Endothelial cell of umbilical vein (primary cell): ENCODE measurements around the gene RAP1GAP2. TPM values are rescaled to one million over a fixed set of nuclear protein-coding genes. Genes with fewer than 3 reads are reported as not detected.

Experiments
- BruUV-seq: library from RNA; stranded (reverse); fragments of 400-500 nt; replicated peaks from 2 replicates; lab custom pipeline; 2021; lab: Mats Ljungman, UMichigan
- CTCF ChIA-PET: fragments of 300-600, 350-600 bp; sonication (Branson Sonifier 250); formaldehyde crosslinking; loops from one replicate; lab custom pipeline; 2021; ENCODE audit warnings: antibody characterized with exemption, inconsistent platforms; lab: Charles Lee
- POLR2A ChIA-PET: fragments of 300-600, 350-600 bp; sonication (Branson Sonifier 250); formaldehyde crosslinking; loops from one replicate; lab custom pipeline; 2021; ENCODE audit warnings: antibody characterized with exemption, inconsistent platforms; lab: Charles Lee
- DNase-seq: peaks from one replicate; pipeline ENCODE4 v3.0.0-alpha.2; 2011; ENCODE audit warnings: low read depth, low spot score
- FAIRE-seq: peaks from 2 replicates; lab custom pipeline; 2011; peaks lifted over from hg19 to GRCh38; lab: Jason Lieb, UNC
- H2AFZ ChIP-seq: 2 replicates; pipeline ENCODE4 v1.6.0; 2012; ENCODE audit warnings: low read depth, low read length, control low read depth, inconsistent platforms
- H3K27ac ChIP-seq: 2 replicates; pipeline ENCODE4 v1.5.1; 2011; ENCODE audit warnings: low read depth, mild to moderate bottlenecking, control low read depth, low read length, moderate library complexity; ENCODE audit not compliant: insufficient read depth
- H3K27me3 ChIP-seq, 2 experiments: 2 replicates each; pipeline versions ENCODE4 v1.6.0 to v1.6.1; 2011; ENCODE audit warnings: low read length in 2 of 2, mixed read lengths in 1 of 2; ENCODE audit not compliant: control insufficient read depth in 2 of 2, insufficient read depth in 2 of 2
- H3K36me3 ChIP-seq, 2 experiments: 2 replicates in 1 of 2; 3 replicates in 1 of 2; pipeline ENCODE4 v1.5.1; 2011; ENCODE audit warnings: low read length in 2 of 2, mild to moderate bottlenecking in 1 of 2, moderate library complexity in 1 of 2; ENCODE audit not compliant: control insufficient read depth in 2 of 2, insufficient read depth in 2 of 2; ENCODE audit errors: extremely low read depth in 1 of 2
- H3K4me1 ChIP-seq: 3 replicates; pipeline ENCODE4 v1.5.1; 2011; ENCODE audit warnings: mild to moderate bottlenecking, low read length; ENCODE audit not compliant: control insufficient read depth, insufficient read depth; ENCODE audit errors: extremely low read depth
- H3K4me2 ChIP-seq: 2 replicates; pipeline ENCODE4 v1.6.1; 2011; ENCODE audit warnings: low read length, control low read depth, mixed read lengths; ENCODE audit not compliant: insufficient read depth
- H3K4me3 ChIP-seq, 3 experiments: fragments of 200-600 bp in 1 of 3; sonication (generic), shearing (Covaris generic) in 1 of 3; replicated peaks in 1 of 3; 2 replicates each; pipeline ENCODE4 v1.5.1; 2011 to 2016; ENCODE audit warnings: control low read depth in 3 of 3, low read length in 3 of 3, mild to moderate bottlenecking in 2 of 3, inconsistent platforms in 1 of 3, low read depth in 1 of 3, moderate library complexity in 1 of 3; ENCODE audit not compliant: insufficient read depth in 1 of 3
- H3K79me2 ChIP-seq: 2 replicates; pipeline ENCODE4 v1.6.0; 2012; ENCODE audit warnings: low read length, inconsistent platforms; ENCODE audit not compliant: control insufficient read depth, insufficient read depth
- H3K9ac ChIP-seq: replicated peaks from 2 replicates; pipeline ENCODE3; 2011; ENCODE audit warnings: low read length, control low read depth; ENCODE audit not compliant: insufficient read depth; ENCODE audit errors: extremely low read depth
- H3K9me1 ChIP-seq: replicated peaks from 3 replicates; pipeline ENCODE4 v1.6.0; 2011; ENCODE audit warnings: mild to moderate bottlenecking, low read length; ENCODE audit not compliant: control insufficient read depth, insufficient read depth; ENCODE audit errors: extremely low read depth
- H3K9me3 ChIP-seq: replicated peaks from 2 replicates; pipeline ENCODE4 v1.5.1; 2012; ENCODE audit warnings: low read length, inconsistent platforms; ENCODE audit not compliant: control insufficient read depth, insufficient read depth
- H4K20me1 ChIP-seq: replicated peaks from 2 replicates; pipeline ENCODE3; 2011; ENCODE audit warnings: mild to moderate bottlenecking, low read length; ENCODE audit not compliant: control insufficient read depth, insufficient read depth; ENCODE audit errors: extremely low read depth
- EZH2 ChIP-seq: IDR thresholded peaks from 2 replicates; pipeline ENCODE4 v1.6.1; 2012; ENCODE audit warnings: borderline replicate concordance, low read depth, mild to moderate bottlenecking, moderate library complexity, low read length, inconsistent platforms; ENCODE audit not compliant: severe bottlenecking
- FOS ChIP-seq: IDR thresholded peaks from 2 replicates; pipeline ENCODE4 v1.6.1; 2011; ENCODE audit warnings: mild to moderate bottlenecking, low read length, moderate library complexity, borderline replicate concordance; ENCODE audit not compliant: insufficient read depth
- GATA2 ChIP-seq: IDR thresholded peaks from 2 replicates; pipeline ENCODE4 v1.7.0; 2011; ENCODE audit warnings: low read depth, mild to moderate bottlenecking, moderate library complexity, mixed read lengths, low read length; ENCODE audit not compliant: insufficient read length, insufficient read depth
- JUN ChIP-seq: IDR thresholded peaks from 2 replicates; pipeline ENCODE4 v1.6.1; 2011; ENCODE audit warnings: borderline replicate concordance, low read depth; ENCODE audit not compliant: insufficient read length, insufficient read depth
- MYC ChIP-seq: IDR thresholded peaks from one replicate; pipeline ENCODE4 v1.6.1; 2011; ENCODE audit warnings: mild to moderate bottlenecking, low read depth, low read length
- POLR2A ChIP-seq: IDR thresholded peaks from 2 replicates; pipeline ENCODE4 v1.6.1; 2012; ENCODE audit warnings: low read depth, mild to moderate bottlenecking, control low read depth, low read length
- POLR2AphosphoS5 ChIP-seq: IDR thresholded peaks from 2 replicates; pipeline ENCODE4 v1.6.1; 2012; ENCODE audit warnings: low read depth, mild to moderate bottlenecking, control low read depth, low read length, moderate library complexity; ENCODE audit not compliant: insufficient read depth
- dilution Hi-C: fragments of 300-500 bp; cut with MboI; formaldehyde crosslinking; loops from one replicate; pipeline ENCODE4 v1.15.0; 2019; ENCODE audit warnings: low sequenced_read_pairs; ENCODE audit not compliant: extremely low pct_ligation_motif_present
- intact Hi-C: fragments of 100-400 bp; cut with micrococcal nuclease; formaldehyde crosslinking; loops from one replicate; pipeline ENCODE4 v1.10.0; 2022
- polyA plus RNA-seq, 4 experiments: library from polyadenylated mRNA; depleted of rRNA in 3 of 4; stranded (reverse) in 3 of 4; unstranded in 1 of 4; fragments of >200 nt; gene quantifications; 2 replicates each; pipeline versions ENCODE4 v1.2.1 to v1.2.3, GENCODE V29; 2011 to 2012; ENCODE audit warnings: missing spikeins in 1 of 4
- total RNA-seq: library from RNA; stranded (reverse); gene quantifications from 2 replicates; pipeline ENCODE4 v1.2.3, GENCODE V29; 2021
- TF ChIP-seq, protein P1 (sequence below), 2 donors: IDR thresholded peaks; 1 replicate in 1 of 2; 2 replicates in 1 of 2; pipeline ENCODE4 v1.5.1; 2011; ENCODE audit warnings: low read length in 2 of 2, mild to moderate bottlenecking in 2 of 2, moderate library complexity in 2 of 2, control low read depth in 1 of 2, inconsistent platforms in 1 of 2, low read depth in 1 of 2; ENCODE audit not compliant: insufficient read depth in 1 of 2; ENCODE audit errors: extremely low read depth in 1 of 2
- TF ChIP-seq, protein P2 (sequence below): IDR thresholded peaks from 2 replicates; pipeline ENCODE4 v1.6.1; 2011; ENCODE audit not compliant: insufficient read depth, insufficient read length

RAP1GAP2 gene
- total and polyA plus RNA-seq, 2 donors (not counting 3 experiments of a cell fraction or from before 2014, with no cell fraction given): 1.4 to 3.6 TPM

DNA sequence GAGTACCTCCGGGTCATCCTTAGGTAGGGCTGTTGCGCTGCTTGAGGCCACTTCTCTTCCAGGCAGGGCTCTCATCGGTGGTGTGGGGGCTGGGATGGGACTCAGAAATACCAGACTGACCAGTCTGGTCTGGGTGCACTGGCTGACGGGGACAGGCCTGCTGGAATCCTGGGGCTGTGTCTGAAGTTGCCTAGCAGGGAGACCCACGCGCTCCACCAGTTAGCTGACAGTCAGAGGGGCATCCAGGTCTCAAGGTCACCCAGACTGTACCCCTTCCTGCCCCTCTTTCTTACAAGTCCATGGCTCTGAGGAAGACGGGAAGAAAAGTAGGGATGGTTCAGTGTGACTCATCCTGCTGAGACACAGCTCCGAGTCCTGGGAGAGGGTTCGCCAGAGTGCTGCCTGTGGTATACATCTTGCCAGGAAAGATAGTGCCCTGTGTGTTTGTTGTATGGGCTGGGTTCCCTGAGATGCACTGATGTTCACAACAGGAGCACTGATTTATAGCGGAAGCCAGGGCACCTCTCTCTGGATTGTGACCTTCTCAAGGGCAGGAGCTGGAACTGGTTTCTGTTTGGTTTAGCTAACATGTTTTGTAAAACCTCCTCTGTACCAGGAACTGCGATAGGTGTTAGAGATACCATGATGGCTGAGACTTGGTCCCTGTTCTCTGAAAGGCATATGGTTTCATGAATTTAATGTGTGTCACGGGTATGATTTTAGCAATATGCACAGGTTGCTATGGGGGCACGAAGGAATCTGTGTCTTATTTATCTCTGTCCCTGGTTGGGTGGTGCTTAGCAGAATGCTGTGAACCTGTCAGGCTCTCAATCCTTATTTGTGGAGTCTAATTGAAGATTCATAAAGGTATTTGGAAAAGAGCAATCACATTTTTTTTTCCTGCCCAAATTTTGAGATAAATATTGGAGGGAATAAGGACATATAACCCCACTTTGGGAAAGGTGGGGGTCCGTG lies 169.7 kb downstream of the RAP1GAP2 start:
- peak; percentile 31 for FAIRE-seq
- Histone ChIP-seq H3K79me2 (no peaks in the 10 kb centered on the region), H3K4me1 (no peaks in the 10 kb centered on the region), H3K36me3 (no peaks in the 10 kb centered on the region), H2AFZ (no peak overlapping the region), H3K27ac (no peak overlapping the region), H4K20me1 (no peaks in the 10 kb centered on the region), H3K9ac (no peak overlapping the region), H3K27me3 (peaks cover 2 to 9% of the 10 kb centered on the region in 2 experiments), H3K9me1 (no peaks in the 10 kb centered on the region), H3K4me3 (no peak overlapping the region), H3K9me3 (no peaks in the 10 kb centered on the region), H3K4me2 (no peak overlapping the region)
- ChIA-PET CTCF (interaction anchor here (1.0 to 1.6 kb wide), 3 partner anchors 22 to 47 kb away, joined by 3 to 5 read pairs (median 4); no protein-coding TSS in a partner anchor), POLR2A (no interaction called here)
- no peak for DNase-seq
- no TSS peak for BruUV-seq
- intact Hi-C loops (no loop called here), dilution Hi-C loops (no loop called here)
- no peak for TF ChIP-seq GATA2
- TF ChIP-seq, protein P1, sequence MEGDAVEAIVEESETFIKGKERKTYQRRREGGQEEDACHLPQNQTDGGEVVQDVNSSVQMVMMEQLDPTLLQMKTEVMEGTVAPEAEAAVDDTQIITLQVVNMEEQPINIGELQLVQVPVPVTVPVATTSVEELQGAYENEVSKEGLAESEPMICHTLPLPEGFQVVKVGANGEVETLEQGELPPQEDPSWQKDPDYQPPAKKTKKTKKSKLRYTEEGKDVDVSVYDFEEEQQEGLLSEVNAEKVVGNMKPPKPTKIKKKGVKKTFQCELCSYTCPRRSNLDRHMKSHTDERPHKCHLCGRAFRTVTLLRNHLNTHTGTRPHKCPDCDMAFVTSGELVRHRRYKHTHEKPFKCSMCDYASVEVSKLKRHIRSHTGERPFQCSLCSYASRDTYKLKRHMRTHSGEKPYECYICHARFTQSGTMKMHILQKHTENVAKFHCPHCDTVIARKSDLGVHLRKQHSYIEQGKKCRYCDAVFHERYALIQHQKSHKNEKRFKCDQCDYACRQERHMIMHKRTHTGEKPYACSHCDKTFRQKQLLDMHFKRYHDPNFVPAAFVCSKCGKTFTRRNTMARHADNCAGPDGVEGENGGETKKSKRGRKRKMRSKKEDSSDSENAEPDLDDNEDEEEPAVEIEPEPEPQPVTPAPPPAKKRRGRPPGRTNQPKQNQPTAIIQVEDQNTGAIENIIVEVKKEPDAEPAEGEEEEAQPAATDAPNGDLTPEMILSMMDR (IDR thresholded peaks at IDR 0.05; ENCODE audit: extremely low read depth in 1 of 2, insufficient read depth in 1 of 2, low read depth in 1 of 2, low read length in 2 of 2): no peak
- TF ChIP-seq MYC: no peak
- no peak for TF ChIP-seq EZH2
- TF ChIP-seq, protein P2, sequence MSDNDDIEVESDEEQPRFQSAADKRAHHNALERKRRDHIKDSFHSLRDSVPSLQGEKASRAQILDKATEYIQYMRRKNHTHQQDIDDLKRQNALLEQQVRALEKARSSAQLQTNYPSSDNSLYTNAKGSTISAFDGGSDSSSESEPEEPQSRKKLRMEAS: no peak
- no peak for TF ChIP-seq FOS
- no peak for TF ChIP-seq POLR2AphosphoS5
- TF ChIP-seq JUN: no peak
- TF ChIP-seq POLR2A: no peak
